ENCODE measurements around the gene ACLY.
"Not testable (repeated sequence)": the region's sequence is repeated elsewhere in the genome, so short reads cannot be mapped to it uniquely, and the experiment has no call there.

Gene ACLY

GRCh38 chr17:41912925-41913324 is 5.8 kb downstream of the ACLY start:
- no peak for DNase-seq (ENCODE audit: low read depth in 2 of 2)

GRCh38 chr17:41910701-41911391 is 7.9 kb downstream of the ACLY start:
- DNase-seq (ENCODE audit: low read depth in 2 of 2): peak; percentile 79

GRCh38 chr17:41909088-41909487 is 9.7 kb downstream of the ACLY start:
- DNase-seq (ENCODE audit: low read depth in 2 of 2): no peak

GRCh38 chr17:41907633-41908539 is 10.9 kb downstream of the ACLY start:
- no peak for DNase-seq (ENCODE audit: low read depth in 2 of 2)

DNA sequence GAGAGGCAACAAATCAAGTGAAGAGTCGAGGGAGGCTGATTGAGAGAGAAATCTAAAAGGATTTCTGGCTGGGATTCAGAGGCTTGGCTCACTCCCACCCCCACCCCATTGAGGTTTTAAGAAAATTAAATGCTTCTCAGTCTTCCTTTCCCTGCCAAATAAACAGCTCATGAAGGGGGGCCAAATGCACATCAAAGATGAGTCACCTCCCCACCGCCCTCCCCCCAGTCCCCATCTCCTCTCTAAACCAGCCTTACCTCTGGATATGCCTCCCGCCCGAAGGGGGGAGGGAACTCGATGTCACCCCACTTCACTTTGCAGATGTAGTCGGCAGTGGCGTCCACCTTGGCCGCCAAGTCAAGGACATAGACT is 11.6 kb downstream of the ACLY start:
- DNase-seq (ENCODE audit: low read depth in 2 of 2): peak; percentile 66 to 67

DNA sequence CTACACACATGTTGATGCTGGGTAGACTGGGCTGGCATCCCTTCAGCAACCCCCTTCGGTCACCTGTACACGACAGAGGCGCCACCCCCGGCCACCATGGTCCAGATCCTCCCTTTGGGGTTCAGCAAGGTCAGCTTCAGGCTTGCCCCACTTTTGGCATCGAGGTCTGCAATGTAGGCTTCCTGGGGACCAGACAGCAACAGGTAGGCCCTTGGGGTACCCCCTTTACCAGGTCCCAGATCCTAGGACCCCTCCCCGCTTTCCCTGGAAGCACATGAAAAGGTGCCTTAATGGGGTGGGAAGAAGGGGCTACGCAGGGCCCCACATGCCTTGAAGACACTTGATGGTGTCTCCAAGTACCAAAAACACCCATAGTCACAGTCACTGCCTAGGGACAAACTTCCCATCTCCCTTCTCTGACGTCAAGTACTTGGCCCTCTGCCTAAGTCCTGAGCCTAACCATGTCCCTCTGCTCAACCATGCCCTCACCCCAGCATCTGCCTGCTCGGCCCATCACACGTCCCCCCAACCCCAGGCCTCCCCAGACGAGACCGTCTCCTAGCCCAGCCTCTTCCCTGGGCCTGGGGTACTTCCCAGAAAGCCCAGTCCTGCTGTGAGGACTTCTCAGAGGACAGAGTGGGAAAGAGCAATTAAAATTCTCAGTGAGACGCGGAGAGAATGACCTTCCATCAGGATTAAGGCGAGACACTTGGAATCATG is 12.1 kb downstream of the ACLY start:
- no peak for DNase-seq (ENCODE audit: low read depth in 2 of 2)

DNA sequence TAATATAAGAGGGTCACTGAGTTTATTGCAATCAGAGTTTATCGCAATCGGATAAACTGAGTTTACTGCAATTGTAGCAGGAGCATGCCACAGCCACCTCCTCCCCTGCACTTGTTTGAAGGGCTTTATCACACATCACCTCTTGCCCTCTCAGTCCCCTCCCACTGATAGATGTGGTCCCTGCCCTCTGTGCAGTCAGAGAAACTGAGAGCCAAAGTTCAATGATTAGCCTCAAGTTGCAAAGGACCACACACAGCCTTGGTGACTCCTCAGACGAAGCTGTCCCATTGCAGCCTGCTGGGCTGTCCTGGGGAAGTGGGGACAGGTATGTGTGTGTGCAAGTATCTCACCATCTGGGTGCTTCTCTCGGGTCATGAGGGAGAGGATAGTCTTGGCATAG is 13.6 kb downstream of the ACLY start:
- DNase-seq (ENCODE audit: low read depth in 2 of 2): no peak

DNA sequence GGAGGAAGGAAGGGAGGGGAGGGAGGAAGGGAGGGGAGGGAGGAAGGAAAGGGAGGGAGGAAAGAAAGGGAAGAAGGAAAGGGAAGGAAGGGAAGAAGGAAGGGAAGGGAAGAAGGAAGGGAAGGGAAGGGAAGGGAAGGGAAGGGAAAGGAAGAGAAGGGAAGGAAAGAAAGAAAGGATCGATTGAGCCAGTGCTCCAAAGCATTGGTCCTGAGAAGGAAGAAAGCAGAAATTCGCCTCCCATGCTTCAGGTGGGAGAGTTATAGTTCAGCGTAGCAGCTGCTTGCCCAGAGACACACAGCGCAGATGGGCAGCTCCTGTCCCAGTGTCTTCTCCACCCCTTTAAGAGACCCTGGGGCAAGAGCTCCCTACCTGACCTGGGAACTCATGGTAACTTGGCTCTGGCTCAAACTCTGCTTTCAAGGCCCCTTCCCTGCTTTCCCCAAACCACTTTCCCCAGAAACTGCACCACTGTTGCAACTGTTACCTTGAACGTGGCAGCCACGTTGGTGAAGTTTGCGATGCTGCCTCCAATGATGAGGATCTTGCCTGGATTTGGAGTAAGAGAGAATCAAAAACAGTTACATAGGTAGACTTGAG is 14.4 kb downstream of the ACLY start:
- DNase-seq (ENCODE audit: low read depth in 2 of 2): no peak

- no peak for DNase-seq (ENCODE audit: low read depth in 2 of 2)
Measured at GRCh38 chr17:41901646-41902045, 17.1 kb downstream of the ACLY start.

DNA sequence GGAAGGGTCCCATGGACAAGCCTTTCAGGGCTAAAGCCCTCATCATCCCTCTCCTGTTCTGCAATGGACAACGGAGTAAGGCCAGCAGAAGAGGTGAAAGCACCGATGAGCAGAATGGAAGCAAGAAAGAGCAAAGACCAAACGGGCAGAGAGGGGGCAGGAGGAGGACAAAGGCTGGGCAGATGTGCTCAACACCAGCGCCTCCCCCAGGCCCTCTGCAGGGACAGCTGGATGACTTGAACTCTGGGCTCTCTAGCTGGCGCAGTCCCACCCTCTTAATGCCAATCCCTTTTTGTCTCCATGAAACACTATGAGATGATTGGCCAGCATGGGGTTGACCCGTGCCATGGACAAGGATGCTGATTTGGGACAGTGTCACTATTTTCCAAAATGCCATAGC is 22.0 kb downstream of the ACLY start:
- no peak for DNase-seq (ENCODE audit: low read depth in 2 of 2)

- DNase-seq (ENCODE audit: low read depth in 2 of 2): no peak
Measured at GRCh38 chr17:41895617-41896016, 23.1 kb downstream of the ACLY start.

DNA sequence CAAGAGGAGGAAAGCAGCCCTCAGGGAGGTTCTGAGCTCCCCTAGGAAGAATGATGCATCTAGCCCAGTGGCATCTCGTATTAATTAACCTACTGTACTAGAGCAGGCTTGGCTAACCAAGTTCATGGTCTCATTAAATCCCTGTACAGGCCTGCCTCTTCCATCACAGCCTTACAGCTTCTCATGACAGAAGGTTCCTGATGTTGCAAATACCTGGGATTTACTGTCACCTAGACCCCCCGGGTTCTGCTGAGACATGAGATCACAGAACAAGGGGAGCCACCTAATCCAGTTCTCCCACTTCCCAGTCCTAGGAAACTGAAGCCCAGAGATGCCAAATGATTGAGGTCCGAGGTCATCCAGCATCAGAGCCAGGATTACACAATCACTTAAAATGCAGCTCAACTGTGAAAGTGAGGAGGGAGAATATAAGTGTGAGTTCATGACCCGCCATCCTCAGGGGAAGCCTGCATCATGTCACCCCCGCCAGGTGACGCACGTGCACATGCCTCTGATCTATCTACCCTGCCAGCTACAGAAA is 23.9 kb downstream of the ACLY start:
- peak; percentile 68 to 73 for DNase-seq (ENCODE audit: low read depth in 2 of 2)

GRCh38 chr17:41893384-41893783 is 25.4 kb downstream of the ACLY start:
- DNase-seq (ENCODE audit: low read depth in 2 of 2): no peak

DNA sequence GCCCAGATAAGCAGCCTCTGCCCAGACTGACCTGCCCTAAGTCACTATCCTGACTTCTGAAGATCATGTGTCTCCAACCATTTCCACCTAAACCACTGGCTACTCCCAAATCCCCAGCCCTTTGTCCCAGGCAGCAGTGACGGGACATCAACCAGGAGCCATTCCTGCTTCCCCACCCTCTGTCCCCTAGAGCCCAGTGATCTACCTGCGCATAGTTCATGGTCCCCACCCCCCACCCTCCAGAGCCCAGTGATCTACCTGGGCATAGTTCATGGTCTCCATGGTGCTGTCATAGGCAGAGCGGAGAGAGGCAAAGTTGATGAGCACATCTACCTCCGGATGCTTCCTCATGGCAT is 26.8 kb downstream of the ACLY start:
- DNase-seq (ENCODE audit: low read depth in 2 of 2): no peak

GRCh38 chr17:41891135-41892020 is 27.4 kb downstream of the ACLY start:
- DNase-seq (ENCODE audit: low read depth in 2 of 2): no peak

DNA sequence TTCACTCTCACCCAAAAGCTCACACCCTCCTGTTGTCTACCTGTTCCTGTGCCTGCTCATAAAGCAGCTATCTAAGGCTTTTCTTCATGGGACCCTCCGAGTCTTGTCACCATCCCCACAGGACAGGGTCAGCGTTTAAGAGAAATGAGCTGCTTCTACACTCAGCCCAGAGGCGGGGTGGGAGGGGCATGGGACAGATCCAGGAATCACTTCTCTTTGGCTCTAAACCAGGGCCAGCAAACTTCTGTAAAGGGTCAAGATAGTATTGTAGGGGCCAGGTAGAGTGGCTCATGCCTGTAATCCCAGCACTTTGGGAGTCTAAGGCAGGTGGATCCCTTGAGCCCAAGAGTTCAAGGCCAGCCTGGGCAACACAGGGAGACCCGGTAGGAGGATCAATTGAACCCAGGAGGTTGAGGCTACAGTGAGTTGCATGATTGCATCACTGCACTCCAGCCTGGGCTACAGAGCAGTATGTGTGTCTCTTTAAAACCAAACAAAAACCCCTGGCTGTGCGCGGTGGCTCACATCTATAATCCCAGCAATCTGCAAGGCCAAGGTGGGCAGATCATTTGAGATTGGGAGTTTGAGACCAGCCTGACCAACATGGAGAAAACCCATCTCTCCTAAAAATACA is 30.3 kb downstream of the ACLY start:
- DNase-seq (ENCODE audit: low read depth in 2 of 2): no peak

- no peak for DNase-seq (ENCODE audit: low read depth in 2 of 2)
Measured at GRCh38 chr17:41885733-41886132, 33.0 kb downstream of the ACLY start.

DNA sequence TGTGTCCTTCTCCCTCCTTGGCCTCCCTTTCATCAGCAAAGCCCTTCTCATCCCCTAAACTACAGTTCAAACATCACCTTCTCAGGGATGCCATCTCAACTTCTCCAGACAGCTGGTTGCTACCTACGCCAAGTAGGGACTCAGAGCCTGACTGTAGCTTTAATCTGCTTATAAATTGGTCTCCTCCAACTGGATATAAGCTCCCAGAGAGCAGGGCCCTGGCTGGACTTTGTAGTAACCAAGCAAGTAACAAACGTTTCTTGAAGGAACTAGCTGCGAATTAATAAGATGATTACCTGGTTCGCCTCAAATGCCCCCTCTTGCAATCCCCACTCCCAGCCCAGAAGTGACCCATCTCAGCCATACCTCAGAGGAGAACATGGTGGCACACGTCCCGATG is 36.0 kb downstream of the ACLY start:
- no peak for DNase-seq (ENCODE audit: low read depth in 2 of 2)

- DNase-seq (ENCODE audit: low read depth in 2 of 2): no peak
Measured at GRCh38 chr17:41880130-41880529, 38.6 kb downstream of the ACLY start.

- DNase-seq (ENCODE audit: low read depth in 2 of 2): not testable (repeated sequence)
Measured at GRCh38 chr17:41874293-41874670, 44.5 kb downstream of the ACLY start.
